ENCODE measurements around the gene RPL36. TPM values are rescaled to one million over a fixed set of nuclear protein-coding genes. Genes with fewer than 3 reads are reported as not detected.

RPL36 gene
- polyA plus RNA-seq, 1 of the 3 experiments (the other 2 are of a cell fraction): 1,383 TPM

GRCh38 chr19:5698635-5699422, 8.7 kb downstream of the RPL36 start:
- H3K27ac ChIP-seq (ENCODE audit: low read depth in 2 of 2, low read length in 1 of 2): no peak overlapping the region
- H3K9me2 ChIP-seq: no peaks in the 10 kb centered on the region
- H3K4me3 ChIP-seq (ENCODE audit: low read depth in 2 of 2, low read length in 1 of 2): no peak overlapping the region
- H3F3A ChIP-seq (replicated peaks; ENCODE audit: insufficient read depth): peaks cover 26% of the 10 kb centered on the region
- peak; percentile 42 for DNase-seq
- no peaks in the 10 kb centered on the region for H3K27me3 ChIP-seq (ENCODE audit: insufficient read depth)
- peaks cover 0 to 4% of the 10 kb centered on the region in 2 experiments; a peak in 1 of 4 replicates for H3K4me1 ChIP-seq (ENCODE audit: control insufficient read depth in 1 of 2, insufficient read depth in 2 of 2, low read depth in 1 of 2, low read length in 1 of 2)
- H3K9me3 ChIP-seq: no peaks in the 10 kb centered on the region
- H3K36me3 ChIP-seq (replicated peaks in 1 of 2; ENCODE audit: control insufficient read depth in 1 of 2, insufficient read depth in 2 of 2, low read length in 1 of 2): peaks cover 15 to 62% of the 10 kb centered on the region in 2 experiments
- TF ChIP-seq PBX3 (IDR thresholded peaks at IDR 0.05): 0 out of 2 replicates have a peak, but pooled peaks have one; percentile 8
- TF ChIP-seq EZH2phosphoT487 (IDR thresholded peaks at IDR 0.05; ENCODE audit: borderline replicate concordance, low read depth): no peak
- CTCF ChIA-PET: interaction anchor here (1.3 to 2.6 kb wide), 2 partner anchors 9 to 10 kb away, joined by 4 to 7 read pairs; no protein-coding TSS in a partner anchor
- H3K4me2 ChIP-seq: no peak overlapping the region
- H3K79me2 ChIP-seq (ENCODE audit: insufficient read depth): peaks cover 23% of the 10 kb centered on the region; the same call in 1 of the 2 replicates
- WGBS (ENCODE audit: low lambda C conversion rate): 94% methylated on average over 25 of the region's 38 CpGs
- no peak overlapping the region for H3K9ac ChIP-seq
- H2AFZ ChIP-seq (ENCODE audit: low read depth): no peak overlapping the region
- POLR2A ChIA-PET: interaction anchor here (1.5 kb wide), 1 partner anchor 9 kb away, joined by 5 read pairs; the partner anchor contains the start of gene RPL36
- H4K20me1 ChIP-seq (ENCODE audit: insufficient read depth): peaks cover 33% of the 10 kb centered on the region

GRCh38 chr19:5700455-5701092, 10.5 kb downstream of the RPL36 start:
- Histone ChIP-seq H3K9ac (no peak overlapping the region), H4K20me1 (ENCODE audit: insufficient read depth) (peaks cover 15% of the 10 kb centered on the region), H3F3A (replicated peaks; ENCODE audit: insufficient read depth) (peaks cover 23% of the 10 kb centered on the region), H3K36me3 (replicated peaks in 1 of 2; ENCODE audit: control insufficient read depth in 1 of 2, insufficient read depth in 2 of 2, low read length in 1 of 2) (peaks cover 14 to 52% of the 10 kb centered on the region in 2 experiments), H3K4me3 (ENCODE audit: low read depth in 2 of 2, low read length in 1 of 2) (no peak overlapping the region), H3K27ac (ENCODE audit: low read depth in 2 of 2, low read length in 1 of 2) (no peak overlapping the region), H3K9me3 (no peaks in the 10 kb centered on the region), H3K27me3 (ENCODE audit: insufficient read depth) (no peaks in the 10 kb centered on the region), H3K9me2 (no peaks in the 10 kb centered on the region), H3K4me1 (ENCODE audit: control insufficient read depth in 1 of 2, insufficient read depth in 2 of 2, low read depth in 1 of 2, low read length in 1 of 2) (peaks cover 0 to 4% of the 10 kb centered on the region in 2 experiments; a peak in 1 of 4 replicates), H3K79me2 (ENCODE audit: insufficient read depth) (peaks cover 8% of the 10 kb centered on the region; the same call in 1 of the 2 replicates), H3K4me2 (no peak overlapping the region), H2AFZ (ENCODE audit: low read depth) (no peak overlapping the region)
- 97% methylated on average over 18 of the region's 22 CpGs for WGBS (ENCODE audit: low lambda C conversion rate)
- no peak for DNase-seq
- CTCF ChIA-PET: interaction anchor here (1.5 kb wide), 1 partner anchor 11 kb away, joined by 7 read pairs; the partner anchor contains the start of gene RPL36
- POLR2A ChIA-PET: interaction anchor here (1.0 to 1.5 kb wide), 3 partner anchors 9 to 19 kb away, joined by 3 to 4 read pairs (median 3); partner anchors contain the start of genes CATSPERD, LONP1 and RPL36
- TF ChIP-seq IRF3 (IDR thresholded peaks at IDR 0.05; ENCODE audit: low read depth, low read length) (no peak), FOXJ3 (CRISPR knock-in tag; IDR thresholded peaks at IDR 0.05) (no peak), CTCF (IDR thresholded peaks at IDR 0.05) (no peak), RCOR1 (IDR thresholded peaks at IDR 0.05; ENCODE audit: low read length) (no peak), SMC3 (IDR thresholded peaks at IDR 0.05; ENCODE audit: low read depth, low read length) (no peak), MXI1 (IDR thresholded peaks at IDR 0.05; ENCODE audit: low read depth, low read length) (no peak), YY1 (IDR thresholded peaks at IDR 0.05; ENCODE audit: low read depth) (no peak), EZH2phosphoT487 (IDR thresholded peaks at IDR 0.05; ENCODE audit: borderline replicate concordance, low read depth) (no peak), REST (IDR thresholded peaks at IDR 0.05; ENCODE audit: low read depth, low read length) (no peak), TCF12 (IDR thresholded peaks at IDR 0.05) (no peak), TEAD4 (IDR thresholded peaks at IDR 0.05; ENCODE audit: borderline replicate concordance, insufficient read depth) (no peak), ELF1 (IDR thresholded peaks at IDR 0.05) (no peak), MAX (IDR thresholded peaks at IDR 0.05; ENCODE audit: low read depth) (no peak), FOSL2 (IDR thresholded peaks at IDR 0.05; ENCODE audit: borderline replicate concordance, low read depth) (no peak)
